H7 (cell line): ENCODE measurements around the gene SIGLEC1. TPM values are rescaled to one million over a fixed set of nuclear protein-coding genes. Genes with fewer than 3 reads are reported as not detected.

Experiments used
- total RNA-seq: library from RNA; depleted of rRNA; stranded (reverse); fragments of >200 nt; shearing (Covaris generic); gene quantifications from 2 replicates; pipeline ENCODE4 v1.2.3, GENCODE V29; 2014; rRNA removed

SIGLEC1 gene
- total RNA-seq, 1 experiment from 2014 or later = not detected

Other genes starting within 250 kb of the SIGLEC1 start
- gene ATRN, start 241.6 kb downstream of the SIGLEC1 start, total RNA-seq = 11.5 and 15.1 TPM in 2 replicates
- not detected in 2 replicates for gene GFRA4, start 49.2 kb downstream of the SIGLEC1 start, total RNA-seq
- gene ADAM33, start 30.6 kb downstream of the SIGLEC1 start, total RNA-seq = 3.3 and 5.5 TPM in 2 replicates
- 0.97 and 2.4 TPM in 2 replicates for gene HSPA12B, start 20.1 kb upstream of the SIGLEC1 start, total RNA-seq
- gene ADISSP, start 55.2 kb upstream of the SIGLEC1 start, total RNA-seq = 90.8 and 107 TPM in 2 replicates
- 0.11 and 0.94 TPM in 2 replicates for gene SPEF1, start 68.8 kb upstream of the SIGLEC1 start, total RNA-seq
- 57.7 and 74.5 TPM in 2 replicates for gene CENPB, start 74.1 kb upstream of the SIGLEC1 start, total RNA-seq
- 30.7 and 32.6 TPM in 2 replicates for gene CDC25B, start 83.7 kb upstream of the SIGLEC1 start, total RNA-seq
- gene AP5S1, start 107.9 kb upstream of the SIGLEC1 start, total RNA-seq = 3.1 and 4.4 TPM in 2 replicates
- 10.6 and 11.9 TPM in 2 replicates for gene MAVS, start 134.2 kb upstream of the SIGLEC1 start, total RNA-seq
- 46.8 and 61.5 TPM in 2 replicates for gene PANK2, start 176.8 kb upstream of the SIGLEC1 start, total RNA-seq